ENCODE measurements around the gene CDK16. TPM values are rescaled to one million over a fixed set of nuclear protein-coding genes. Genes with fewer than 3 reads are reported as not detected.

Gene CDK16
- total and polyA plus RNA-seq, 2 of the 13 experiments (the other 11 are each of a cell fraction or from before 2014, with no cell fraction given) = 64.5 to 225 TPM

- no peak; the same call in 2 of the 3 replicates for ATAC-seq
- no peak overlapping the region for H3K9ac ChIP-seq (ENCODE audit: insufficient read depth, low read depth, low read length)
- TF ChIP-seq ZBTB34 (CRISPR knock-in tag; IDR thresholded peaks at IDR 0.05) (no peak), ZNF431 (CRISPR knock-in tag; IDR thresholded peaks at IDR 0.05; ENCODE audit: borderline replicate concordance, low read depth) (no peak), LCORL (IDR thresholded peaks at IDR 0.05) (no peak), LCORL (CRISPR knock-in tag; IDR thresholded peaks at IDR 0.05) (no peak), GRHL1 (CRISPR knock-in tag; conservative IDR thresholded peaks at IDR 0.05) (no peak), ZNF530 (CRISPR knock-in tag; IDR thresholded peaks at IDR 0.05; ENCODE audit: low read depth) (no peak), AHR (CRISPR knock-in tag; IDR thresholded peaks at IDR 0.05) (no peak)
Measured at GRCh38 chrX:47247206-47247998, 28.9 kb downstream of the CDK16 start.

More at GRCh38 chrX:47247206-47247998, 28.9 kb downstream of the CDK16 start:
- no peak for FAIRE-seq
- ChIA-PET POLR2A (no interaction called here), CTCF (ENCODE audit: low intra/inter-chr PET ratio, low total read pairs) (no interaction called here)
- no peaks in the 10 kb centered on the region for H3K79me2 ChIP-seq (ENCODE audit: insufficient read depth, low read length)
- H3K4me3 ChIP-seq (replicated peaks in 1 of 3; ENCODE audit: insufficient read depth in 1 of 3, low read depth in 2 of 3, low read length in 3 of 3) = no peak overlapping the region
- no peaks in the 10 kb centered on the region for H3K27me3 ChIP-seq (ENCODE audit: control insufficient read depth in 1 of 2, insufficient read depth in 2 of 2, low read length in 2 of 2)
- H3K36me3 ChIP-seq (replicated peaks in 1 of 2; ENCODE audit: control insufficient read depth in 1 of 2, insufficient read depth in 2 of 2, low read length in 2 of 2) = peaks cover 0 to 14% of the 10 kb centered on the region in 2 experiments; a peak in 2 of 5 replicates
- no peak overlapping the region for H2AFZ ChIP-seq (ENCODE audit: low read length)
- intact Hi-C loops (cut with micrococcal nuclease; ENCODE audit: unreplicated experiment) (no loop called here), in situ Hi-C loops (cut with HindIII; ENCODE audit: extremely low pct_ligation_motif_present, low pct_unique_long_range_greater_than_20kb) (no loop called here)
- H3K4me1 ChIP-seq (ENCODE audit: insufficient read depth, low read length) = no peaks in the 10 kb centered on the region
- H3K27ac ChIP-seq (ENCODE audit: extremely low read length, insufficient read depth, low read length) = no peak overlapping the region
- no peaks in the 10 kb centered on the region for H4K20me1 ChIP-seq (ENCODE audit: insufficient read depth, low read length)
- WGBS (ENCODE audit: low lambda C conversion rate) = 98% methylated on average over 16 of the region's 23 CpGs
- H3K4me2 ChIP-seq (ENCODE audit: low read depth, low read length) = no peak overlapping the region
- no peaks in the 10 kb centered on the region for H3K9me3 ChIP-seq (ENCODE audit: low read length)
- no peak for DNase-seq (ENCODE audit: low spot score)
- TSS peak; percentile 35 for BruUV-seq (replicated peaks)

Measured in HepG2 (cell line).